AG04450 (cell line): ENCODE results near the gene CLEC4F. TPM values are rescaled to one million over a fixed set of nuclear protein-coding genes. Genes with fewer than 3 reads are reported as not detected.
A peak's percentile ranks its signal among the peaks of the same experiment; 100 is the strongest.

Source experiments
- CTCF ChIA-PET: fragments of 300-600, 350-600 bp; formaldehyde crosslinking; extraction: SDS; loops from one replicate; lab custom pipeline; 2022; ENCODE audit warnings: antibody characterized with exemption, inconsistent platforms; lab: Charles Lee
- POLR2A ChIA-PET: fragments of 350-600 bp; formaldehyde crosslinking; extraction: SDS; loops from one replicate; lab custom pipeline; 2021; ENCODE audit warnings: antibody characterized with exemption, inconsistent platforms; lab: Yijun Ruan, JAX
- DNase-seq: peaks from one replicate; pipeline ENCODE4 v3.0.0-alpha.2; 2011; ENCODE audit warnings: low read depth, low spot score
- H3K27ac ChIP-seq: one replicate; pipeline ENCODE4 v1.5.1; 2012; ENCODE audit warnings: low read depth, low read length, control low read depth
- H3K27me3 ChIP-seq: one replicate; pipeline ENCODE4 v1.6.0; 2012; ENCODE audit warnings: low read length; ENCODE audit not compliant: control insufficient read depth, insufficient read depth
- H3K4me3 ChIP-seq: 2 replicates; pipeline ENCODE4 v1.5.1; 2011; ENCODE audit warnings: mild to moderate bottlenecking, low read depth, low read length, control low read depth
- H3K9me3 ChIP-seq: 2 replicates; pipeline ENCODE4 v1.5.1; 2012; ENCODE audit warnings: low read length; ENCODE audit not compliant: control insufficient read depth, insufficient read depth
- CTCF ChIP-seq: IDR thresholded peaks from 2 replicates; pipeline ENCODE4 v1.5.1; 2011; ENCODE audit warnings: low read depth, low read length, control low read depth, inconsistent platforms
- polyA minus RNA-seq: library from RNA; depleted of rRNA, polyadenylated mRNA; stranded (reverse); fragments of >200 nt; gene quantifications from 2 replicates; pipeline ENCODE4 v1.2.3, GENCODE V29; 2011; rRNA and poly(A)+ RNA removed
- polyA plus RNA-seq: library from polyadenylated mRNA; depleted of rRNA; stranded (reverse); fragments of >200 nt; gene quantifications from 2 replicates; pipeline ENCODE4 v1.2.3, GENCODE V29; 2011; rRNA removed

Gene CLEC4F
- polyA plus RNA-seq (not detected in 2 replicates), polyA minus RNA-seq (not detected in 2 replicates)

GRCh38 chr2:70820499-70820898 is at the start of gene CLEC4F:
CLEC4F (minus strand) TSS chr2:70820599; CDS start chr2:70820523, 76 bp downstream.
- H3K27me3 ChIP-seq = peaks cover 13% of the 10 kb centered on the region
- DNase-seq = no peak
- POLR2A ChIA-PET = no interaction called here
- H3K27ac ChIP-seq = no peak within 1 kb of the TSS
- H3K9me3 ChIP-seq = no peaks in the 10 kb centered on the region
- CTCF ChIA-PET = no interaction called here
- no peak for TF ChIP-seq CTCF
- no peak within 1 kb of the TSS for H3K4me3 ChIP-seq

- POLR2A ChIA-PET = no interaction called here
- Histone ChIP-seq H3K27ac (no peak overlapping the region), H3K27me3 (peaks cover 30% of the 10 kb centered on the region)
Measured at GRCh38 chr2:70868970-70869369, 48.6 kb upstream of the CLEC4F start.

GRCh38 chr2:70861777-70862625 is 41.6 kb upstream of the CLEC4F start:
- POLR2A ChIA-PET = no interaction called here
- DNase-seq = peak; percentile 51
- CTCF ChIA-PET = interaction anchor here (0.6 to 6.1 kb wide), 28 partner anchors 9 to 208 kb away, joined by 3 to 75 read pairs (median 4); no protein-coding TSS in a partner anchor
- no peak overlapping the region for H3K4me3 ChIP-seq
- peak; percentile 100 for TF ChIP-seq CTCF
- peaks cover 37% of the 10 kb centered on the region for H3K27me3 ChIP-seq
- H3K27ac ChIP-seq = no peak overlapping the region
- H3K9me3 ChIP-seq = no peaks in the 10 kb centered on the region

More at GRCh38 chr2:70868970-70869369, 48.6 kb upstream of the CLEC4F start:
- TF ChIP-seq CTCF = no peak
- DNase-seq = no peak
- no peak overlapping the region for H3K4me3 ChIP-seq
- CTCF ChIA-PET = interaction anchor here (0.6 to 7.3 kb wide), 7 partner anchors 7 to 104 kb away, joined by 3 to 205 read pairs (median 39); no protein-coding TSS in a partner anchor
- H3K9me3 ChIP-seq = no peaks in the 10 kb centered on the region

- DNase-seq = no peak
- no peak overlapping the region for H3K4me3 ChIP-seq
- H3K27me3 ChIP-seq = peaks cover 19% of the 10 kb centered on the region
- H3K9me3 ChIP-seq = no peaks in the 10 kb centered on the region
- ChIA-PET CTCF (interaction anchor here (0.9 to 1.6 kb wide), 2 partner anchors 14 to 110 kb away, joined by 5 to 7 read pairs; no protein-coding TSS in a partner anchor), POLR2A (no interaction called here)
- no peak overlapping the region for H3K27ac ChIP-seq
- no peak for TF ChIP-seq CTCF
Measured at GRCh38 chr2:70855667-70856066, 35.3 kb upstream of the CLEC4F start.

- POLR2A ChIA-PET = no interaction called here
Measured at GRCh38 chr2:70854411-70854810, 34.0 kb upstream of the CLEC4F start.

More at GRCh38 chr2:70854411-70854810, 34.0 kb upstream of the CLEC4F start:
- CTCF ChIA-PET = no interaction called here
- DNase-seq = no peak
- Histone ChIP-seq H3K4me3 (no peak overlapping the region), H3K27me3 (peaks cover 17% of the 10 kb centered on the region), H3K27ac (no peak overlapping the region), H3K9me3 (no peaks in the 10 kb centered on the region)
- no peak for TF ChIP-seq CTCF
